ENCODE measurements around the gene ADSS1.

DNA sequence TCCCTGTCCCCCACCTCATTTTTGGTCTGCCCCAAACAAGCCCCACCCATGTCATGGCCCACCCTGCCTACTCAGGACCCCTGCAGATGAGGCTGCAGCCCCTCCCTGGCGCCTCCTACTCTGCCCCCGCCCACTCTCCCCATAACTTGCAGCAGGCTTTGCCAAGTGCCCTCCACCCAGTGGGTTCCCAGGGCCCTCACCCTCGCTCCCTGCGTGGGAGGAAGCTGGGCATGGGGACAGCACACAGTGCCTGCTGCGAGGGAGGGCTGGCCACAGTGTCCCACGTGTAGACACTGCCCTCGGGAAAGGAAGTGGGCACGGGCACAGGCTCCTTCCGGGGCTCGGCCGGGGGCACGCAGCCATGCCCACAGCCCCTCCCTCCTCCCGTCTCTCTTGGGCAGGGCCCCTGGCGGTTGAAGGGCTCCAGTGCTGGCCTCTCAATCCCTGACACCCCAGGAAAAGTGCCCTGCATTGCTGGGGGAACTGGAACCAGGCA, 62.1 kb downstream of the ADSS1 start:
- TF ChIP-seq CTCF (IDR thresholded peaks at IDR 0.05; ENCODE audit: low read depth, low read length, poor library complexity, severe bottlenecking) (no peak), EZH2phosphoT487 (IDR thresholded peaks at IDR 0.05; ENCODE audit: borderline replicate concordance, low read length) (no peak)
